ENCODE data around the gene GRB10. TPM values are rescaled to one million over a fixed set of nuclear protein-coding genes. Genes with fewer than 3 reads are reported as not detected.
"Not testable (repeated sequence)": the region's sequence is repeated elsewhere in the genome, so short reads cannot be mapped to it uniquely, and the experiment has no call there.

Gene GRB10
- total RNA-seq, 1 donor from 2014 or later, result 106 TPM

- DNase-seq (ENCODE audit: low spot score), result not testable (repeated sequence)
Observed at GRCh38 chr7:50582271-50582670, 200.4 kb downstream of the GRB10 start.

DNA sequence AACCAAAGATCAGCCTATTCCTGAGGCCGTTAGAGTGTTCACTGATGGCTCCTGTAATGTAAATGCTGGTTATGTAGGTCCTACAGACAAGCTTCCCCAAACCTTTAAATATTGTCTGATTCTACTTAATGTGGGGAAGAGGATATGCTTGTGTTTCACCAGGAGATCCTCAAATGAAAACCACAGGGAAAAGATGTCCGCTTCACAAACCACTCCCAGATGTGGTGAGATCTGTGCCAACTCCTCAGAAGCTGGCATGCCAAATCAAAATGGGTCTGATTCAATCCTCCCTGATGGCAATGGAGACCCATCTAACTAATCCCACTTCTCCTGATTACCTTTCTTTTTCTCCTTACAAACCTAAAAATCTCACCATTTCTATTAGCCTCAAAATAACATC is 202.0 kb downstream of the GRB10 start:
- DNase-seq (ENCODE audit: low spot score), result not testable (repeated sequence)

GRCh38 chr7:50580057-50580456 is 202.6 kb downstream of the GRB10 start:
- DNase-seq (ENCODE audit: low spot score), result no peak

- not testable (repeated sequence) for DNase-seq (ENCODE audit: low spot score)
Observed at GRCh38 chr7:50578105-50578504, 204.6 kb downstream of the GRB10 start.

- DNase-seq (ENCODE audit: low spot score), result no peak
Observed at GRCh38 chr7:50577569-50577968, 205.1 kb downstream of the GRB10 start.

GRCh38 chr7:50576388-50576787 is 206.3 kb downstream of the GRB10 start:
- not testable (repeated sequence) for DNase-seq (ENCODE audit: low spot score)

- DNase-seq (ENCODE audit: low spot score), result no peak
Observed at GRCh38 chr7:50567715-50568261, 214.9 kb downstream of the GRB10 start.

- DNase-seq (ENCODE audit: low spot score), result no peak
Observed at GRCh38 chr7:50565977-50566376, 216.7 kb downstream of the GRB10 start.

- no peak for DNase-seq (ENCODE audit: low spot score)
Observed at GRCh38 chr7:50565559-50565916, 217.2 kb downstream of the GRB10 start.

- DNase-seq (ENCODE audit: low spot score), result peak; percentile 38
Observed at GRCh38 chr7:50564640-50565558, 217.8 kb downstream of the GRB10 start, which contains the start of gene DDC. Gene DDC, minus strand, starts transcription at chr7:50565405. Its CDS starts 21,320 bp downstream, at chr7:50544085.

- DNase-seq (ENCODE audit: low spot score), result no peak
Observed at GRCh38 chr7:50564171-50564570, 218.5 kb downstream of the GRB10 start.

- DNase-seq (ENCODE audit: low spot score), result no peak
Observed at GRCh38 chr7:50562136-50562535, 220.6 kb downstream of the GRB10 start.

GRCh38 chr7:50560865-50561351 is 221.8 kb downstream of the GRB10 start:
- no peak for DNase-seq (ENCODE audit: low spot score)

DNA sequence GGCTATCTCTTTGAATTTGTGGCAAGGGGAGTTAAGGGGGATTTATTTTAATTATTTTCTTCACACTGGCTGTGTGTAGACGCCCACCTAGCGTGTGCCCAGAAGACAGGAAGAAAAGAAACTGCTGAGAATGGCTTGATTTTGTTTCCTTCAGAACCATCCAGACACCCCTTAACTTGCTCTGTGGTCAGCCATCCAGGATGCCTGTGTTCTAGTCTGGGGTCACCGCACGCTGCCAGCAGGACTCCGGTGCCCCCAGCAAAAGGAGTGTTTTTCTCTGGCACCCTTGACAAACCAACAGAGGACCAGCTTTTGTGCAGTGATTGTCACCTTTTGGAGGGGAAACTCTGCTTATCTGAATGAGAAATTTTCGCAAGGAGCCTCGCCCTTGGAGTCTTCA is 222.8 kb downstream of the GRB10 start:
- DNase-seq (ENCODE audit: low spot score), result no peak

DNA sequence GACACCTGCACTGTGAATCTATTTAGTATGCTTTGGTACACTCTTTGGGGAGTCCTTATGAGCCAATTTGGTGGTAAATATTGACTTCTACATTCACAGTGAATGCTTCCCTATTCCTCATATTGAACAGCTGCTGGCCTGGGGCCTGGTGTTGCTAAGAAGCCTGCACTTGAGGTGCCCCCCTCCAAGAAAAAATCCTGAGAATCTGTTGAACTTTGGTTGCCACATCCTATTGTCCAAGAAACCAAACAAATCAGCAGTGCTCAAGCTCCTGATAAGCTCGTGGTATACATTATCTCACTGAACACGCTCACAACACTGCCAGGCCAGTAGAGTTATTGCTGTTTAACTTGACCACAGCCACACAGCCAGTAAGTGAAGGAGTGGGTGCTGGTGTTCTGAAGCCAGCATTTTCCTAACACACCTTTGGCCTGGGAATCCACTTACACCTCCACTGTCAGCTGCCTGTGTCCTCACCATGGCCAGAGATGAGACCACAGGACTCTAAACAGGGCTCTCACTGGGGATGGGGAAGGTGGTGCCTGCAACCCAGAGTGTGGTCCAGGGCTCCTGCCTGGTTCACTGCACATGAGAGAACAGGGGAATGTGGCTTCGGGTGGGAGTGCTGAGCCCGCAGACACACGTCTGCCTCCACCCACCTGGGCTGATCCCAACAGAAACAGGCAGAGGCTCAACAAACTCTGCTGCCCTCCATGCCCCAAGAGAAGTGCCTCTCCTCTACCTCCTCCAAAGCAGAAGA is 224.2 kb downstream of the GRB10 start:
- DNase-seq (ENCODE audit: low spot score), result no peak

DNA sequence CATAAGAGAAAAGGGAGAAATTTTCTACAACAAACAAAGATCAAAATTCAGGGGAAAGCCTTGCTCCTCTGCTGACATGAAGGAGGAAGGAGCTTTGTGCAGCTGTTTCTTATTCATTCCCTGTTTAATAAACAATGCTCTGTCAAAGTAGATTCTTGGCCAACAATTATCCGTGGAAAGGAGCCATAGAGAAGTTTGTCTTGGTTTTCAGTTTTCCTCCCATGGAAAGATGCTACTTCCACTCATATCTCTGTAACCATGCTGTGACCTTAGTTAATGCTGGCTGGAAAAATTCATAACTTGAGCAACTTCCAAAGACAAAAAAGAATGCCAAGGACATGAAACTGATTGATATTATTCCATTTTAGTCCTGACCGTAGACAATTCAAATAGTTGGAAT is 225.6 kb downstream of the GRB10 start:
- DNase-seq (ENCODE audit: low spot score), result no peak

- peak; percentile 10 for DNase-seq (ENCODE audit: low spot score)
Observed at GRCh38 chr7:50556247-50556991, 226.3 kb downstream of the GRB10 start.

- DNase-seq (ENCODE audit: low spot score), result peak; percentile 3
Observed at GRCh38 chr7:50555594-50556140, 227.0 kb downstream of the GRB10 start.

DNA sequence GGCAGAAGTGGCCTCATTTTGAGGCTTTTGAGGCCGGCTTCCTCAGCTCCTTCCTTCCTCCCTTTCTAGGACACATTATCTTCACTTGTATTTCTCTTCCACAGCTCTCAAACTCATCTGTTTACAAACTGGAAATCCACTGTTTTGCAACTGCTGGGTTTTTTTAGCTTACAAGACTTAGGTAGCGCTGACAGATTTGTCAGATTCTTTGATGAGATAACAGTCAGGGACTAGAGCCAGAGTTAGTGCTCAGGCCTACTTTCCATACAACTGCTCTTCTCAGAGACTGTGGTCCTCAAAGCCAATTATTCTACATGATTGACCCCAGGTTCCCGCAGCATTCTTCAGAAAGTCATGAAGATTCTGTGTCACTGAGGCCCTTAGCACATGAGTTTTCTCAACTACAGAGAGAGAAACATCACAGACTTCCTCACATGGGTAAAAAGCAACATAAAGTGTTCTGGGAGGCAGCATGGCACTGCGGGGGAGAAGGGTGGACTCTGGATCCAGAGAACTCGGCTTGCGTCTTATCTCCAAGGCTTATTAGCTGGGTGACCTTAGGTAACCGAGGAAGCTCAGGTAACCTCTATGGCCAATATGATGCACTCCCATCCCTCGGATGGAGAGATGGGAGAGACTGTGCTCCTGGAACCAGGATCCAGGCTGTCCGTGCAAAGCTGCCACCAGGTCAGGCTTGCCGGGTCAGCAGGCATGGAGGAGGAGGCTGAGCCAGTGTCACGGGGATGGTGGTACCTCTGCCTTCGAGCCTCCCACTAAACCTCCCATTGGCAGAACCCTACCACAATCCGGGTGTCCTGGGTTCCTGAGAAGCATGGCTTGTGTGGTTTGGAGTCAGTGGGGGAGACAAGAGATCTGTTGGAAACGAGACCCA is 228.0 kb downstream of the GRB10 start:
- DNase-seq (ENCODE audit: low spot score), result peak; percentile 6

- DNase-seq (ENCODE audit: low spot score), result no peak
Observed at GRCh38 chr7:50553973-50554372, 228.7 kb downstream of the GRB10 start.
